Occipital lobe (tissue), 2 donors: ENCODE data around the gene POC1B. TPM values are rescaled to one million over a fixed set of nuclear protein-coding genes. Genes with fewer than 3 reads are reported as not detected.

ENCODE experiments used
- DNase-seq: peaks from one replicate; lab custom pipeline; 2025; lab: John Stamatoyannopoulos, UW
- total RNA-seq: library from RNA; depleted of rRNA; stranded (reverse); fragments of >200 nt; gene quantifications from one replicate; pipeline ENCODE4 v1.2.3, GENCODE V29; 2014

Gene POC1B
- total RNA-seq, 1 donor from 2014 or later = 15.6 TPM

- no peak for DNase-seq
These were observed 28.4 kb downstream of the POC1B start for GRCh38 chr12:89497467-89497866.

- DNase-seq = no peak
These were observed 28.8 kb downstream of the POC1B start for GRCh38 chr12:89497005-89497404.

DNA sequence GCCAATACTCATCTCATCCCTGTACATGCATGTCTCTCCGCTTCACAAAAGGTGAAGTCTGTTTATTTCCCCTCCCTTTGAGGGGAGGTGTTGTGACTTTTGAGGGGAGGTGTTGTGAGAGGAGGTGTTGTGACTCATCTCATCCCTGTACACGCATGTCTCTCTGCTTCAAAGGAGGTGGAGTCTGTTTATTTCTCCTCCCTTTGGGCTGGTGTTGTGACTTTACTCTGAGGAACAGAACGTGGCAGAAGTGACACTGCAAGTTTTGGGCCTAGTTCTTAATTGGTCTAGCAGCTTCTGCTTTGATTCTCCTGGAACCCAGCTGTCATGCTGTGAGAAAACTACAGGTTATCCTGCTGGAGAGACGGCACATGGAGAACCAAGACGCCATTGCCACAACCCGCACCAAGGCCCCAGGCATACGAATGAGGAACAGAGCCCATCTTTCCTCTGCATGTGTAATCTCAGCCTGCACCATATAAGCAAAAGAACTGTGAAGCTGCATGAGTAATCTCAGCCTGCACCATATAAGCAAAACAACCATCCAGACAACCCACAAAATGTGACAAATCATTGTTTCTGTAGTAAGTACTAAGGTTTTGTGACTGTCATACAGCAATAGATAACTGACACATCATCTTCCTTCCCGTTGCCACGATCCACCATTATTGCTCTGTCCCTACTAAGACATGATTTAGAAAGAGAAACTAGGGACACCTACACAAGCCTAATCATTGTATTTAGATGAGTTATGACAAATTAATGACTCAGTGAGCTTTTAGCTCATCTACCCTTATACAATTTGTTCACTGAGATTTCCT is 31.2 kb downstream of the POC1B start:
- no peak for DNase-seq

DNA sequence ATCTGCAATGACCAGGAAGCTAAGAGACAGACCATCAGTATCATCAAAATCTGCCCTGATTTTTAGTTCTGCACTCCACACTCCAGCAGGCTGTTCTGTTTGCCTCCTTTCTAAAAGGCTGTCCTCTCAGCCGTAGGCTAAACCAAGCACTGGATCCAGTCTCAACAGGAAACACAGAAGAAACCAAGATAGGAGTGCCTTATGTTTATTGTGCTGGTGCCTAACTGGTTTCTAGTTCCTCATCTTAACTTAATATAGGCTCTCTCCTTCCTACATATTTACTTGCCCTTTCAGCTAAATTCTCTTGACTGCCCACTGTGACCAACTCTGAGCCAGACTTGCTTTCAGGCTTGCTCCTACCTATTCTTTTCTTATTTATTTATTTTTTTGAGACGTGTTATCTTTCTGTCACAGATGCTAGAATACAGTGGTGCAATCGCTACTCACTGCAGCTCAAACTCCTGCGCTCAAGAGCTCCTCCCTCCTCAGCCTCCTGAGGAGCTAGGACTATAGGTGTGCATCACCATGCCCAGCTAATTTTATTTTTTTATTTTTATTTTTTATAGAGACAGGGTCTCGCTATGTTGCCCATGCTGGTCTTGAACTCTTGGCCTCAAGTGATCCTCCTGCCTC is 32.1 kb downstream of the POC1B start:
- DNase-seq = no peak

- DNase-seq = no peak
These were observed 33.0 kb downstream of the POC1B start for GRCh38 chr12:89492883-89493282.

GRCh38 chr12:89490922-89491321 is 34.9 kb downstream of the POC1B start:
- no peak for DNase-seq

DNA sequence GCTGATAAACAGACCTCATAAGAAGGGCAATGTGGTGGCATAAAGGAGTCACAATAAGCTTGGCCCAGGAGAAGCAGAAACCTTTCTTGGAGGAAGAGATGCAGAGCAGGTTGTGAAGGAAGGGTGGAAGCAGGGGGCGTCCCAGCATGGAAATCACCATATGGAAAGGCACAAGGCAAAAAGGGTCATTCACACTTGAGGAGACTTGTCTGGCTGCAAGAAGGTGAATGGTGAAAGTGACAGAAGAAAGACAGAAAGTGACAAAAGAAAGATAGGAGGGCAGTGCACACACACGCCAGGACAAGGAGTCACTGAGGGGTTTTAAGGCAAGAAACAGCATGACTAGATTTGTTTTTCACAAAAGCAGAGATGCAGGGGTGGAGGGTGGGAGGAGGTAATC is 39.6 kb downstream of the POC1B start:
- DNase-seq = no peak

DNA sequence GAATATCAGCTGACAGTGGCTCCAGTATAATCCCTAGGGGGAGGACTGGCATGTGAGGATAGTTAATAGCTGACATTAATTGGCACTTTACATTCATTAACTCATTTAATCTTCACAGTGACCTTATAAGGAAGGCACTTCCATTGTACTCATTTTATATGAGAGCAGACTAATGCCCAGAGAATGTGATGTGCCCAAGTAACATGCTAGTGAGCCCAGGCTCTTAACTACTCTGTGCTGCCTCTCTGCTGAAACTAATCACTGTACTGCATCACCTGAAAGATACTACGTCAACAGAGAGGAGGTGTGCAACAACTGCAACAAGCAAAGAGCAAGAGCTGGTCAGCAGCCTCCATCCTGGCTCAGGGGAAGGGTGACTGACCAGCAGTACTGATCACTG is 41.4 kb downstream of the POC1B start:
- no peak for DNase-seq

DNA sequence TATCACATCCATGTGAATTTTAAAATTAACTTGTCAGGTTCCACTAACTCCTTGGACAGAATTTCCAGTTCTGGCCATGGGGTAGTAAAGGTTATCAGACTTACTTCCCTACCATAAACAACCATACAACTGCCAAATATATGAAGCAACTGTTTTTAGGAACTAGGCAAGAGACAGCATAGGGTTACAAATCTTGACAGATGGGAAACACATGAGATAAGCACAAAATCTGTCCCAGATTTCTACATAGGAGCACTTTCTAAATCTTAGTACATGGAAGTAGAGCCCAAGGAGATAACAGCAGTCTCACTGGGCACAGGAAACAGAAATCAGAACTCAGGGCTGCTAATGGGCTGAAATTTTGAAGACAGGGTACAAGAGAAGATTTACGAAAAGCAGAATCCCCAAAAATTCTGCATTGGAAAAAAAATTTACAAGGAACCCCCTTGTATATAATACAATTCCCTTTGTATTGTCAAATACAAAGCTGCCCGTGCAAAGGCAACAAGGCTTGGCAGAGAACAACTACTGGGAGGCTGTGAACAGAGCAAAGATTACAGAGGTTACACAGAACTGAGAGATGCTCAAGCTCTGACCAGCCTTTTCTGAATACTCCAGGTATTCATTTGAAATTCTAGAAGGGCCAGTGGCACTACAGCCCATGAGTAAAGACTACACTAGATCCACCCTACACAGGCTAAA is 44.5 kb downstream of the POC1B start:
- DNase-seq = no peak

- DNase-seq = no peak
These were observed 45.9 kb downstream of the POC1B start for GRCh38 chr12:89479982-89480381.

DNA sequence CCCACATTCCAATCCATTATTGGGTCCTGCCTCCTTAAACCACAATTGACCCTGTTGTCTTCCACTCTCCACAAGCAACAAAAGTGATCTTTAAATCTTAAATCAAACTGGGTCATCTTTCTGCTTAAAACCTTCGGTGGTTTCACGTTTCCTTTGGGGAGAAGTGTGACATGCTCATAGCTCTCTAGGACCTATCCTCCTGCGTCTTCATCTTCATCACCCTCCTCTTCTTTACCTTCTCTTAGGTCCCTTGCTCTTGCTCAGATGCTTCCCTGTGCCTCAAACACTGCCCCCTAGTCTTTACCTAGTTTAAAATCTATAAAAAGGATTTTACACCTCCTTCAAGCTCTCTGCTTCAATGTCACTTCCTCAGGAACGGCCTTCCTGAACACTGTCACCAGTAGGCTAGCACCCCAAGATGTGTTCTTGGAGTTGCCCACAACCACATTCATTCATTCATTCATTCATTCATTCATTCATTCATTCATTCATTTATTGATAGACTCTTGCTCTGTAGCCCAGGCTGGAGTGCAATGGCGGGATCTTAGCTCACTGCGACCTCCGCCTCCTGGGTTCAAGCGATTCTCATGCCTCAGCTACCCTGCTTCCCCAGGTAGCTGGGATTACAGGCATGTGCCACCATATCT is 48.1 kb downstream of the POC1B start:
- no peak for DNase-seq

- no peak for DNase-seq
These were observed 48.8 kb downstream of the POC1B start for GRCh38 chr12:89476904-89477595.

DNA sequence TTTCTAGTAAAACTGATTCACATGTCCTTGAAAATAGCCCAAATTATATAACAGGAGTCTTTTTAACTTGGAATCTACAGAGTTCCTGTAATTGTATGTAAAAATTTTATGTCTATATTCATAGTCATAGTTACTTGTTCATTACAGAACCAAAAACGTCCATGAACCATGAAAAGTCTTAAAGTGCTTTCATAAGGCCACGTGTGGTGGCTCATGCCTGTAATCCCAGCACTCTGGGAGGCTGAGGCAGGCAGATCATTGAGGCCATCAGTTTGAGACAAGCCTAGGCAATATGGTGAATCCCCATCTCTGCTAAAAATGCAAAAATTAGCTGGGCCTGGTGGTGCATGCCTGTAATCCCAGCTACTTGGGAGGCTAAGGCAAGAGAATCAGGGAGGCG is 49.6 kb downstream of the POC1B start:
- no peak for DNase-seq

GRCh38 chr12:89475203-89475990 is 50.5 kb downstream of the POC1B start:
- DNase-seq = no peak

GRCh38 chr12:89474615-89475014 is 51.2 kb downstream of the POC1B start:
- no peak for DNase-seq

GRCh38 chr12:89472508-89472907 is 53.3 kb downstream of the POC1B start:
- no peak for DNase-seq

GRCh38 chr12:89470741-89471509 is 54.9 kb downstream of the POC1B start:
- DNase-seq = no peak

GRCh38 chr12:89469361-89469760 is 56.5 kb downstream of the POC1B start:
- no peak for DNase-seq

DNA sequence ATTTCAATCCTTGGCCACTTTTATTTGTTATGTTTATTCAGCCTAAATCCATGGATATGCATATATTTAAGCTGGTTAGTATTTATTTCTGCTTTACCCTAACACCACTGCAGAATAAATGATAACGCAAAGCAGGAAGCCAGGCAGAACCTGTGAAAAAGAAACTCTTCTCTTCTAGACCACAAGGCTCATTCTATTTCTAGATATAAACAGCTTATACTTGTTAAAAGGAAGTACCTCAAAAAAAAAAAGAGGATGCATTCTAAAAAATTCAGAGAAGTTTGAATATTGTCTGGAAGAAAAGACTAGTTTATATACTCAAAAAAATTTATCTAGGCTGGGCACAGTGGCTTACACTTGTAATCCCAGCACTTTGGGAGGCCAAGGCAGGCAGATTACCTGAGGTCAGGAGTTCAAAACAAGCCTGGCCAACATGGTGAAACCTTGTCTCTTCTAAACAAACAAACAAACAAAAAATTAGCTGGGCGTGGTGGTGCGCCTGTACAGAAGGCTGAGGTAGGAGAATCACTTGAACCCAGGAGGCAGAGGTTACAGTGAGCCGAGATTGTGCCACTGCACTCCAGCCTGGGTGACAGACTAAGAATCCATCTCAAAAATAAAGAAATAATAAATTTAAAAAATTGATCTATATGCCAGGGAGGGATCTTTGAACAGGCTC is 57.1 kb downstream of the POC1B start:
- DNase-seq = no peak
